ENCODE results near the gene TAS2R10. TPM values are rescaled to one million over a fixed set of nuclear protein-coding genes. Genes with fewer than 3 reads are reported as not detected.
"Not testable (repeated sequence)": the region's sequence is repeated elsewhere in the genome, so short reads cannot be mapped to it uniquely, and the experiment has no call there.

Gene TAS2R10
- total RNA-seq, 1 experiment from 2014 or later: 0.10 TPM

DNA sequence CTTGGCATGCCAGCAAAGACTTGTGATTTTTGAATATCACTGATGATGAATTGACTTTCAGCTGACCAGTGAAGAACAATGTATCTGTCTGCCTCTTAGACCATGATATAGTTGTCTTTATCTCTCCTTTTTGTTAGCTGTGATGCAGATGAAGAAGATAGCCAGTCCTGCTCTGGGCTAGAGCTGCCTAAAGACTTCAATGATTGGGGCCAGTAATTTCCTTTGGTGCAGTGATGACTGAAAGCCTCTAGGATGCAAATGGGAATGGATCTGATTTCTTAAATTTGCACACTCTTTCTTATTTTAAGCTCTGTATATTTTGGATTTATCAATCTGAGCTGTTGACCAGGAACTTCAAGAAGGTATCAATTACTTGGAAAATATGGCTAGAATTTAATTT, 16.1 kb downstream of the TAS2R10 start, which contains the start of gene TAS2R9:
TSS of gene TAS2R9 (minus strand) at position 101 of the 400 bp plus-strand sequence. CDS start at position 8, 93 bp downstream.
- Histone ChIP-seq H3K4me3 (ENCODE audit: insufficient read depth, low read depth, low read length) (no peak within 1 kb of the TSS), H3K27me3 (ENCODE audit: control insufficient read depth, insufficient read depth, low read length) (no peaks in the 10 kb centered on the region), H3K36me3 (replicated peaks; ENCODE audit: control insufficient read depth, insufficient read depth, low read length) (no peaks in the 10 kb centered on the region)
- no peak for DNase-seq

- no peak for DNase-seq
- Histone ChIP-seq H3K4me3 (ENCODE audit: insufficient read depth, low read depth, low read length) (no peak within 1 kb of the TSS), H3K27me3 (ENCODE audit: control insufficient read depth, insufficient read depth, low read length) (no peaks in the 10 kb centered on the region), H3K36me3 (replicated peaks; ENCODE audit: control insufficient read depth, insufficient read depth, low read length) (no peaks in the 10 kb centered on the region)
These were observed 19.0 kb downstream of the TAS2R10 start, which contains the start of gene TAS2R8 for GRCh38 chr12:10807186-10807585. Gene TAS2R8, minus strand, starts transcription at chr12:10807286. Its CDS starts 306 bp downstream, at chr12:10806980.

GRCh38 chr12:10802587-10802986, 23.6 kb downstream of the TAS2R10 start, which contains the start of gene TAS2R7:
Gene TAS2R7, minus strand, starts transcription at chr12:10802627. Its CDS starts 57 bp downstream, at chr12:10802570.
- Histone ChIP-seq H3K27me3 (ENCODE audit: control insufficient read depth, insufficient read depth, low read length) (no peaks in the 10 kb centered on the region), H3K36me3 (replicated peaks; ENCODE audit: control insufficient read depth, insufficient read depth, low read length) (no peaks in the 10 kb centered on the region), H3K4me3 (ENCODE audit: insufficient read depth, low read depth, low read length) (no peak within 1 kb of the TSS)
- no peak for DNase-seq

GRCh38 chr12:10801741-10802140, 24.4 kb downstream of the TAS2R10 start:
- Histone ChIP-seq H3K4me3 (ENCODE audit: insufficient read depth, low read depth, low read length) (no peak overlapping the region), H3K27me3 (ENCODE audit: control insufficient read depth, insufficient read depth, low read length) (no peaks in the 10 kb centered on the region), H3K36me3 (replicated peaks; ENCODE audit: control insufficient read depth, insufficient read depth, low read length) (no peaks in the 10 kb centered on the region)
- DNase-seq: no peak

GRCh38 chr12:10794222-10794621, 31.9 kb downstream of the TAS2R10 start:
- H3K27me3 ChIP-seq (ENCODE audit: control insufficient read depth, insufficient read depth, low read length): no peaks in the 10 kb centered on the region
- no peaks in the 10 kb centered on the region for H3K36me3 ChIP-seq (replicated peaks; ENCODE audit: control insufficient read depth, insufficient read depth, low read length)
- no peak overlapping the region for H3K4me3 ChIP-seq (ENCODE audit: insufficient read depth, low read depth, low read length)
- DNase-seq: no peak

GRCh38 chr12:10791769-10792168, 34.4 kb downstream of the TAS2R10 start:
- H3K4me3 ChIP-seq (ENCODE audit: insufficient read depth, low read depth, low read length); DNase-seq; H3K36me3 ChIP-seq (replicated peaks; ENCODE audit: control insufficient read depth, insufficient read depth, low read length); H3K27me3 ChIP-seq (ENCODE audit: control insufficient read depth, insufficient read depth, low read length): not testable (repeated sequence)

GRCh38 chr12:10783252-10783651, 42.9 kb downstream of the TAS2R10 start:
- Histone ChIP-seq H3K27me3 (ENCODE audit: control insufficient read depth, insufficient read depth, low read length) (no peaks in the 10 kb centered on the region), H3K4me3 (ENCODE audit: insufficient read depth, low read depth, low read length) (no peak overlapping the region), H3K36me3 (replicated peaks; ENCODE audit: control insufficient read depth, insufficient read depth, low read length) (no peaks in the 10 kb centered on the region)
- no peak for DNase-seq

GRCh38 chr12:10779103-10779502, 47.1 kb downstream of the TAS2R10 start:
- no peak for DNase-seq
- Histone ChIP-seq H3K4me3 (ENCODE audit: insufficient read depth, low read depth, low read length) (no peak overlapping the region), H3K36me3 (replicated peaks; ENCODE audit: control insufficient read depth, insufficient read depth, low read length) (no peaks in the 10 kb centered on the region), H3K27me3 (ENCODE audit: control insufficient read depth, insufficient read depth, low read length) (no peaks in the 10 kb centered on the region)

Other genes starting within 250 kb of the TAS2R10 start
- gene MAGOHB, start 212.7 kb downstream of the TAS2R10 start, total RNA-seq (2014; rRNA removed; shearing (Covaris generic)): 23.1 and 29.1 TPM in 2 replicates
- 2.0 and 2.9 TPM in 2 replicates for gene STYK1, start 152.3 kb downstream of the TAS2R10 start, total RNA-seq (2014; rRNA removed; shearing (Covaris generic))
- 108 and 140 TPM in 2 replicates for gene YBX3, start 103.0 kb downstream of the TAS2R10 start, total RNA-seq (2014; rRNA removed; shearing (Covaris generic))
- gene TAS2R7, start 23.7 kb downstream of the TAS2R10 start, total RNA-seq (2014; rRNA removed; shearing (Covaris generic)): not detected in 2 replicates
- gene TAS2R8, start 19.1 kb downstream of the TAS2R10 start, total RNA-seq (2014; rRNA removed; shearing (Covaris generic)): not detected in 2 replicates
- gene TAS2R9, start 16.2 kb downstream of the TAS2R10 start, total RNA-seq (2014; rRNA removed; shearing (Covaris generic)): not detected in 2 replicates
- gene PRR4, start 23.1 kb upstream of the TAS2R10 start, total RNA-seq (2014; rRNA removed; shearing (Covaris generic)): 0.78 and 2.1 TPM in 2 replicates
- 5.2 and 7.0 TPM in 2 replicates for gene PRH1, start 57.9 kb upstream of the TAS2R10 start, total RNA-seq (2014; rRNA removed; shearing (Covaris generic))
- 0.24 TPM in 1 of 2 replicates, not detected in the other for gene TAS2R13, start 83.2 kb upstream of the TAS2R10 start, total RNA-seq (2014; rRNA removed; shearing (Covaris generic))
- gene PRH2, start 102.9 kb upstream of the TAS2R10 start, total RNA-seq (2014; rRNA removed; shearing (Covaris generic)): 0.21 TPM in 1 of 2 replicates, not detected in the other
- gene TAS2R14, start 112.9 kb upstream of the TAS2R10 start, total RNA-seq (2014; rRNA removed; shearing (Covaris generic)): 0.10 and 0.92 TPM in 2 replicates
- 0.76 and 0.85 TPM in 2 replicates for gene TAS2R50, start 160.6 kb upstream of the TAS2R10 start, total RNA-seq (2014; rRNA removed; shearing (Covaris generic))
- gene TAS2R20, start 171.9 kb upstream of the TAS2R10 start, total RNA-seq (2014; rRNA removed; shearing (Covaris generic)): 0.26 and 0.38 TPM in 2 replicates
- 0.62 and 1.3 TPM in 2 replicates for gene TAS2R19, start 196.3 kb upstream of the TAS2R10 start, total RNA-seq (2014; rRNA removed; shearing (Covaris generic))
- gene TAS2R31, start 205.0 kb upstream of the TAS2R10 start, total RNA-seq (2014; rRNA removed; shearing (Covaris generic)): 0.48 and 0.55 TPM in 2 replicates
- gene TAS2R46, start 235.9 kb upstream of the TAS2R10 start, total RNA-seq (2014; rRNA removed; shearing (Covaris generic)): 0.37 and 0.87 TPM in 2 replicates

Data from H7 (cell line).